ENCODE data around the gene RXFP3. TPM values are rescaled to one million over a fixed set of nuclear protein-coding genes. Genes with fewer than 3 reads are reported as not detected.

RXFP3 gene
- total and polyA plus RNA-seq, 3 experiments from 2014 or later = not detected

GRCh38 chr5:33928283-33928682, 7.9 kb upstream of the RXFP3 start:
- H3K4me1 ChIP-seq (ENCODE audit: insufficient read depth, low read length) = no peaks in the 10 kb centered on the region
- CTCF ChIA-PET = no interaction called here
- H3K4me3 ChIP-seq (ENCODE audit: low read length) = no peak overlapping the region
- H3K27ac ChIP-seq (ENCODE audit: low read depth, low read length) = no peak overlapping the region
- H3K27me3 ChIP-seq (ENCODE audit: insufficient read depth, low read length, poor library complexity, severe bottlenecking) = no peaks in the 10 kb centered on the region
- no peaks in the 10 kb centered on the region for H3K36me3 ChIP-seq (ENCODE audit: insufficient read depth, low read length)
- POLR2A ChIA-PET = no interaction called here
- H3K27me3 Mint-ChIP-seq = peaks cover 0 to 23% of the 10 kb centered on the region in 2 donors
- H3K4me1 Mint-ChIP-seq = no peaks in the 10 kb centered on the region
- no peaks in the 10 kb centered on the region for H3K9me3 Mint-ChIP-seq
- H3K36me3 Mint-ChIP-seq = no peaks in the 10 kb centered on the region
- DNase-seq = no peak
- no peaks in the 10 kb centered on the region for H3K9me3 ChIP-seq (ENCODE audit: low read length)
- H3K27ac Mint-ChIP-seq = no peak overlapping the region
- H3K4me3 Mint-ChIP-seq = no peak overlapping the region

GRCh38 chr5:33929925-33930690, 6.1 kb upstream of the RXFP3 start:
- CTCF ChIA-PET = no interaction called here
- Mint-ChIP-seq H3K4me1 (no peaks in the 10 kb centered on the region), H3K27me3 (peaks cover 0 to 18% of the 10 kb centered on the region in 2 donors)

DNA sequence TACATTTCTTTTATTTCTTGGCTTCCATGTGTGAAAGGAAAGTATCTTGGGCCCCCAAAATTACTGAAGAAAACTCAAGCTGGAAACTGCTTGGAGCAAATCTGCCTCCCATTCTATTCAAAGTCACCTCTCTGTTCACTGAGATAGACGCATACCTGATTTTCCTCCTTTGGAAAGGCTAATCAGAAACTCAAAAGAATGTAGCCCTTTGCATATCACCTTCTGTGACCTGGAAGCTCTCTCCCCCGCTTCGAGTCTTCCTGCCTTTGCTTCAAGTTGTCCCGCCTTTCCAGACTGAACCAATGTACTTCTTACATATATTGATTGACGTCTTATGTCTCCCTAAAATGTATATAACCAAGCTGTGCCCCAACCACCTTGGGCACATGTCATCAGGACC, 5.0 kb upstream of the RXFP3 start:
- no peaks in the 10 kb centered on the region for H3K4me1 Mint-ChIP-seq
- H3K9me3 Mint-ChIP-seq = no peaks in the 10 kb centered on the region
- Histone ChIP-seq H3K4me3 (ENCODE audit: low read length) (no peak overlapping the region), H3K27me3 (ENCODE audit: insufficient read depth, low read length, poor library complexity, severe bottlenecking) (peaks cover 12% of the 10 kb centered on the region), H3K4me1 (ENCODE audit: insufficient read depth, low read length) (no peaks in the 10 kb centered on the region), H3K36me3 (ENCODE audit: insufficient read depth, low read length) (no peaks in the 10 kb centered on the region), H3K9me3 (ENCODE audit: low read length) (no peaks in the 10 kb centered on the region), H3K27ac (ENCODE audit: low read depth, low read length) (no peak overlapping the region)
- H3K27me3 Mint-ChIP-seq = peaks cover under 1 to 25% of the 10 kb centered on the region in 2 donors
- POLR2A ChIA-PET = no interaction called here
- DNase-seq = no peak
- CTCF ChIA-PET = no interaction called here
- no peak overlapping the region for H3K4me3 Mint-ChIP-seq
- H3K27ac Mint-ChIP-seq = no peak overlapping the region
- no peaks in the 10 kb centered on the region for H3K36me3 Mint-ChIP-seq

More at GRCh38 chr5:33929925-33930690, 6.1 kb upstream of the RXFP3 start:
- no peak overlapping the region for H3K4me3 Mint-ChIP-seq
- Histone ChIP-seq H3K9me3 (ENCODE audit: low read length) (no peaks in the 10 kb centered on the region), H3K36me3 (ENCODE audit: insufficient read depth, low read length) (no peaks in the 10 kb centered on the region), H3K4me3 (ENCODE audit: low read length) (no peak overlapping the region), H3K27me3 (ENCODE audit: insufficient read depth, low read length, poor library complexity, severe bottlenecking) (peaks cover 2% of the 10 kb centered on the region), H3K4me1 (ENCODE audit: insufficient read depth, low read length) (no peaks in the 10 kb centered on the region), H3K27ac (ENCODE audit: low read depth, low read length) (no peak overlapping the region)
- POLR2A ChIA-PET = no interaction called here
- no peak overlapping the region for H3K27ac Mint-ChIP-seq
- DNase-seq = no peak
- no peaks in the 10 kb centered on the region for H3K9me3 Mint-ChIP-seq
- no peaks in the 10 kb centered on the region for H3K36me3 Mint-ChIP-seq

GRCh38 chr5:33933723-33934169, 2.4 kb upstream of the RXFP3 start:
- ChIA-PET CTCF (interaction anchor here (1.4 to 3.2 kb wide), 5 partner anchors 8 to 500 kb away, joined by 4 to 20 read pairs (median 5); no protein-coding TSS in a partner anchor), POLR2A (no interaction called here)
- H3K9me3 ChIP-seq (ENCODE audit: low read length) = no peaks in the 10 kb centered on the region
- peaks cover 26% of the 10 kb centered on the region for H3K27me3 ChIP-seq (ENCODE audit: insufficient read depth, low read length, poor library complexity, severe bottlenecking)
- no peak overlapping the region for H3K4me3 ChIP-seq (ENCODE audit: low read length)
- H3K27me3 Mint-ChIP-seq = peaks cover 7 to 36% of the 10 kb centered on the region in 2 donors
- no peak overlapping the region for H3K4me3 Mint-ChIP-seq
- no peaks in the 10 kb centered on the region for H3K4me1 ChIP-seq (ENCODE audit: insufficient read depth, low read length)
- no peak overlapping the region for H3K27ac ChIP-seq (ENCODE audit: low read depth, low read length)
- H3K36me3 Mint-ChIP-seq = no peaks in the 10 kb centered on the region
- no peaks in the 10 kb centered on the region for H3K9me3 Mint-ChIP-seq
- peaks cover 0 to 5% (median 0%) of the 10 kb centered on the region in 3 donors for H3K4me1 Mint-ChIP-seq
- no peaks in the 10 kb centered on the region for H3K36me3 ChIP-seq (ENCODE audit: insufficient read depth, low read length)
- DNase-seq = no peak
- no peak overlapping the region for H3K27ac Mint-ChIP-seq

DNA sequence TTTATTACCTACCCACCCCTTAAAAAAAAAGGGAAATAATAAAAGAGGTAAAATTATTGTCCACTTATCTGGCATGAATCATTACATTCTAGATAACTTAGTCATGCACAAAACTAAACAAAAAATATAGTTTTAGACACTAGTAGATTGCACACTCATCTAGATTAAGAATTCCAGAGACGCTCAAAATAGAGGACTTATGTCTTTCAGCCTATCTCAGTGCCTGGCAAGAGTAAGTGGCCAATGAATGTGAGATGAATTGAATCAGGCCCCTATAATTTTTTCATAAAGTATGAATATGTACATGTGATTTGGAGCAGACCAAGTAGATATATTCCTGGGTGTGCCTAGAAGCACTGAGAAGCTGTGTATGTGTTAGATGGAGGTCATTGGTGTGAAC, 2.0 kb upstream of the RXFP3 start:
- no peak overlapping the region for H3K4me3 ChIP-seq (ENCODE audit: low read length)
- no peaks in the 10 kb centered on the region for H3K36me3 ChIP-seq (ENCODE audit: insufficient read depth, low read length)
- Mint-ChIP-seq H3K27ac (no peak overlapping the region), H3K4me3 (no peak overlapping the region), H3K27me3 (peaks cover 7 to 40% of the 10 kb centered on the region in 2 donors), H3K36me3 (no peaks in the 10 kb centered on the region), H3K9me3 (no peaks in the 10 kb centered on the region), H3K4me1 (peaks cover 0 to 5% (median 0%) of the 10 kb centered on the region in 3 donors)
- ChIA-PET POLR2A (no interaction called here), CTCF (interaction anchor here (1.3 to 3.2 kb wide), 8 partner anchors 8 to 503 kb away, joined by 4 to 20 read pairs (median 5); no protein-coding TSS in a partner anchor)
- H3K27ac ChIP-seq (ENCODE audit: low read depth, low read length) = no peak overlapping the region
- H3K4me1 ChIP-seq (ENCODE audit: insufficient read depth, low read length) = no peaks in the 10 kb centered on the region
- H3K27me3 ChIP-seq (ENCODE audit: insufficient read depth, low read length, poor library complexity, severe bottlenecking) = peaks cover 26% of the 10 kb centered on the region
- DNase-seq = no peak
- H3K9me3 ChIP-seq (ENCODE audit: low read length) = no peaks in the 10 kb centered on the region

- CTCF ChIA-PET = interaction anchor here (0.8 to 3.2 kb wide), 6 partner anchors 10 to 505 kb away, joined by 4 to 20 read pairs (median 5); no protein-coding TSS in a partner anchor
- Histone ChIP-seq H3K27me3 (ENCODE audit: insufficient read depth, low read length, poor library complexity, severe bottlenecking) (peaks cover 26% of the 10 kb centered on the region), H3K9me3 (ENCODE audit: low read length) (no peaks in the 10 kb centered on the region), H3K4me3 (ENCODE audit: low read length) (no peak overlapping the region), H3K36me3 (ENCODE audit: insufficient read depth, low read length) (no peaks in the 10 kb centered on the region), H3K4me1 (ENCODE audit: insufficient read depth, low read length) (no peaks in the 10 kb centered on the region), H3K27ac (ENCODE audit: low read depth, low read length) (no peak overlapping the region)
- peak in 3 of 5 donors; percentile 3 to 33 (median 4) for DNase-seq
- H3K27me3 Mint-ChIP-seq = peaks cover 14 to 58% of the 10 kb centered on the region in 2 donors
- POLR2A ChIA-PET = interaction anchor here (0.7 kb wide), 1 partner anchor 15 kb away, joined by 3 read pairs; no protein-coding TSS in a partner anchor
- H3K9me3 Mint-ChIP-seq = peaks cover 0 to 1% (median 0%) of the 10 kb centered on the region in 5 donors
- H3K27ac Mint-ChIP-seq = no peak overlapping the region
- no peak overlapping the region for H3K4me3 Mint-ChIP-seq
- H3K4me1 Mint-ChIP-seq = peaks cover 0 to 5% (median 0%) of the 10 kb centered on the region in 3 donors
- no peaks in the 10 kb centered on the region for H3K36me3 Mint-ChIP-seq
These were observed 194 bp upstream of the RXFP3 start for GRCh38 chr5:33936004-33936380.

DNA sequence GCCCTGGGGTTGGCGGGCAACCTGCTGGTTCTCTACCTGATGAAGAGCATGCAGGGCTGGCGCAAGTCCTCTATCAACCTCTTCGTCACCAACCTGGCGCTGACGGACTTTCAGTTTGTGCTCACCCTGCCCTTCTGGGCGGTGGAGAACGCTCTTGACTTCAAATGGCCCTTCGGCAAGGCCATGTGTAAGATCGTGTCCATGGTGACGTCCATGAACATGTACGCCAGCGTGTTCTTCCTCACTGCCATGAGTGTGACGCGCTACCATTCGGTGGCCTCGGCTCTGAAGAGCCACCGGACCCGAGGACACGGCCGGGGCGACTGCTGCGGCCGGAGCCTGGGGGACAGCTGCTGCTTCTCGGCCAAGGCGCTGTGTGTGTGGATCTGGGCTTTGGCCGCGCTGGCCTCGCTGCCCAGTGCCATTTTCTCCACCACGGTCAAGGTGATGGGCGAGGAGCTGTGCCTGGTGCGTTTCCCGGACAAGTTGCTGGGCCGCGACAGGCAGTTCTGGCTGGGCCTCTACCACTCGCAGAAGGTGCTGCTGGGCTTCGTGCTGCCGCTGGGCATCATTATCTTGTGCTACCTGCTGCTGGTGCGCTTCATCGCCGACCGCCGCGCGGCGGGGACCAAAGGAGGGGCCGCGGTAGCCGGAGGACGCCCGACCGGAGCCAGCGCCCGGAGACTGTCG, 976 bp downstream of the RXFP3 start:
- peaks cover 21 to 66% of the 10 kb centered on the region in 2 donors for H3K27me3 Mint-ChIP-seq
- CTCF ChIA-PET = no interaction called here
- no peak for DNase-seq

More for the DNA sequence above, 976 bp downstream of the RXFP3 start:
- Mint-ChIP-seq H3K9me3 (peaks cover 0 to 1% (median 0%) of the 10 kb centered on the region in 5 donors), H3K4me1 (peaks cover 0 to 5% (median 0%) of the 10 kb centered on the region in 3 donors), H3K4me3 (no peak overlapping the region), H3K36me3 (no peaks in the 10 kb centered on the region), H3K27ac (no peak overlapping the region)
- Histone ChIP-seq H3K4me3 (ENCODE audit: low read length) (no peak overlapping the region), H3K27ac (ENCODE audit: low read depth, low read length) (no peak overlapping the region), H3K27me3 (ENCODE audit: insufficient read depth, low read length, poor library complexity, severe bottlenecking) (peaks cover 26% of the 10 kb centered on the region), H3K4me1 (ENCODE audit: insufficient read depth, low read length) (no peaks in the 10 kb centered on the region), H3K36me3 (ENCODE audit: insufficient read depth, low read length) (no peaks in the 10 kb centered on the region), H3K9me3 (ENCODE audit: low read length) (no peaks in the 10 kb centered on the region)
- POLR2A ChIA-PET = no interaction called here
